HepG2 (cell line): ENCODE results near the gene LAMA1. TPM values are rescaled to one million over a fixed set of nuclear protein-coding genes. Genes with fewer than 3 reads are reported as not detected.

Experiments used
- ATAC-seq: fragments of 200-7000 bp; cut with Tn5 transposase; 3 replicates; pipeline ENCODE4 v1.9.1; 2020; ENCODE audit warnings: mild to moderate bottlenecking, moderate library complexity
- BruUV-seq: library from RNA; stranded (reverse); fragments of 400-500 nt; replicated peaks from 2 replicates; lab custom pipeline; 2021; lab: Mats Ljungman, UMichigan
- CTCF ChIA-PET: fragments of 300-600 bp; formaldehyde crosslinking; extraction: SDS; loops from one replicate; lab custom pipeline; 2021; ENCODE audit warnings: low total read pairs, inconsistent platforms, low intra/inter-chr PET ratio; lab: Yijun Ruan, JAX
- POLR2A ChIA-PET: fragments of 350-600 bp; sonication (Branson Sonifier 250); formaldehyde crosslinking; loops from one replicate; lab custom pipeline; 2020; ENCODE audit warnings: antibody characterized with exemption, inconsistent platforms; lab: Yijun Ruan, JAX
- DNase-seq: peaks from one replicate; pipeline ENCODE4 v3.0.0-alpha.2; 2015; ENCODE audit warnings: low spot score
- FAIRE-seq: peaks from 3 replicates; lab custom pipeline; 2011; peaks lifted over from hg19 to GRCh38; lab: Jason Lieb, UNC
- H2AFZ ChIP-seq: one replicate; pipeline ENCODE4 v1.6.1; 2011; ENCODE audit warnings: low read length, inconsistent platforms
- H3K27ac ChIP-seq: fragments of 300-600 bp; 3 replicates; pipeline ENCODE4 v1.8.0; 2011; ENCODE audit warnings: mixed run types, mild to moderate bottlenecking, mixed read lengths, low read length, inconsistent platforms; ENCODE audit not compliant: insufficient read depth; ENCODE audit errors: extremely low read length
- H3K27me3 ChIP-seq, 2 experiments: fragments of 200-600 bp in 1 of 2; 2 replicates in 1 of 2; 3 replicates in 1 of 2; pipeline versions ENCODE4 v1.6.0 to v1.8.0; 2011; ENCODE audit warnings: low read length in 2 of 2, mild to moderate bottlenecking in 2 of 2, moderate library complexity in 2 of 2, inconsistent platforms in 1 of 2; ENCODE audit not compliant: insufficient read depth in 2 of 2, control insufficient read depth in 1 of 2
- H3K36me3 ChIP-seq, 2 experiments: fragments of 200-600 bp in 1 of 2; replicated peaks in 1 of 2; 2 replicates in 1 of 2; 3 replicates in 1 of 2; pipeline versions ENCODE4 v1.5.1 to v1.8.0; 2011; ENCODE audit warnings: low read length in 2 of 2, inconsistent platforms in 1 of 2; ENCODE audit not compliant: insufficient read depth in 2 of 2, control insufficient read depth in 1 of 2
- H3K4me1 ChIP-seq: 2 replicates; pipeline ENCODE4 v1.5.1; 2012; ENCODE audit warnings: low read length, inconsistent platforms; ENCODE audit not compliant: insufficient read depth
- H3K4me2 ChIP-seq: 2 replicates; pipeline ENCODE4 v1.6.0; 2011; ENCODE audit warnings: low read depth, low read length, inconsistent platforms
- H3K4me3 ChIP-seq, 3 experiments: fragments of 200-600 bp in 1 of 3; sonication (generic), shearing (Covaris generic) in 1 of 3; replicated peaks in 1 of 3; 2 replicates each; pipeline ENCODE4 v1.5.1; 2011 to 2016; ENCODE audit warnings: low read length in 3 of 3, inconsistent platforms in 2 of 3, low read depth in 2 of 3, mild to moderate bottlenecking in 2 of 3, control low read depth in 1 of 3, mixed read lengths in 1 of 3; ENCODE audit not compliant: insufficient read depth in 1 of 3
- H3K79me2 ChIP-seq: one replicate; pipeline ENCODE4 v1.6.1; 2011; ENCODE audit warnings: low read length, inconsistent platforms; ENCODE audit not compliant: insufficient read depth
- H3K9ac ChIP-seq: 2 replicates; pipeline ENCODE4 v1.6.0; 2011; ENCODE audit warnings: mild to moderate bottlenecking, low read depth, low read length, inconsistent platforms; ENCODE audit not compliant: insufficient read depth
- H3K9me3 ChIP-seq: 2 replicates; pipeline ENCODE4 v1.5.1; 2012; ENCODE audit warnings: mild to moderate bottlenecking, low read length
- H4K20me1 ChIP-seq: 2 replicates; pipeline ENCODE4 v1.6.0; 2011; ENCODE audit warnings: inconsistent platforms, mild to moderate bottlenecking, low read length, moderate library complexity; ENCODE audit not compliant: insufficient read depth
- GPBP1L1 ChIP-seq: sonication (generic); formaldehyde crosslinking; IDR thresholded peaks from 2 replicates; pipeline ENCODE4 v1.5.0; 2020; ENCODE audit warnings: mild to moderate bottlenecking, missing genetic modification reagents
- NR2F2 ChIP-seq: IDR thresholded peaks from 2 replicates; pipeline ENCODE4 v1.6.1; 2012; ENCODE audit warnings: low read depth, inconsistent platforms, borderline replicate concordance
- ZNF468 ChIP-seq: sonication (generic); formaldehyde crosslinking; IDR thresholded peaks from 2 replicates; pipeline ENCODE4 v1.8.0; 2022; ENCODE audit warnings: mild to moderate bottlenecking, moderate library complexity, missing genetic modification reagents
- WGBS: methylation state at CpG from one replicate; pipeline ENCODE4 v1.1.6; 2017; ENCODE audit warnings: low lambda C conversion rate; 5-methylcytosine and 5-hydroxymethylcytosine counted together
- in situ Hi-C: cut with HindIII; loops from 2 replicates; pipeline ENCODE4 v1.10.0; 2017; ENCODE audit warnings: low pct_unique_long_range_greater_than_20kb; ENCODE audit not compliant: extremely low pct_ligation_motif_present
- intact Hi-C: fragments of 100-400 bp; cut with micrococcal nuclease; formaldehyde crosslinking; loops from one replicate; pipeline ENCODE4 v1.10.0; 2022; ENCODE audit not compliant: unreplicated experiment
- polyA plus RNA-seq, 8 experiments: library from polyadenylated mRNA; depleted of rRNA in 3 of 8; stranded (reverse) in 7 of 8; unstranded in 1 of 8; fragments of >200 nt; fragmentation: Illumina TruSeq in 4 of 8; extraction: Trizol in 4 of 8; gene quantifications; 2 replicates each; pipeline versions ENCODE4 v1.2.1 to v1.2.3, GENCODE V29; 2011 to 2016; ENCODE audit warnings: low read depth in 4 of 8, missing spikeins in 1 of 8, mixed read lengths in 1 of 8; ENCODE audit not compliant: insufficient read depth in 1 of 8
- total RNA-seq, 5 experiments: library from RNA; depleted of rRNA; stranded (reverse); fragments of >200 nt; fragmentation: Illumina TruSeq; extraction: Trizol; gene quantifications; 2 replicates each; pipeline ENCODE4 v1.2.3, GENCODE V29; 2016; ENCODE audit warnings: low read depth in 1 of 5
- TF ChIP-seq, protein P1 (sequence below): sonication (generic); formaldehyde crosslinking; IDR thresholded peaks from 2 replicates; pipeline ENCODE4 v1.5.1; 2020; ENCODE audit warnings: mild to moderate bottlenecking, missing genetic modification reagents, moderate library complexity

LAMA1 gene
- total and polyA plus RNA-seq, 2 of the 13 experiments (the other 11 are each of a cell fraction or from before 2014, with no cell fraction given): 0.05 to 0.44 TPM

GRCh38 chr18:6947338-6948030, 170.1 kb downstream of the LAMA1 start:
- POLR2A ChIA-PET: no interaction called here

More at GRCh38 chr18:6947338-6948030, 170.1 kb downstream of the LAMA1 start:
- no peak overlapping the region for H3K4me2 ChIP-seq
- H3K36me3 ChIP-seq: no peaks in the 10 kb centered on the region
- no peaks in the 10 kb centered on the region for H3K9me3 ChIP-seq
- no TSS peak for BruUV-seq
- WGBS: 64% methylated on average over 8 of the region's 10 CpGs
- TF ChIP-seq ZNF468 (CRISPR knock-in tag): no peak
- TF ChIP-seq GPBP1L1 (CRISPR knock-in tag): no peak
- TF ChIP-seq, protein P1, sequence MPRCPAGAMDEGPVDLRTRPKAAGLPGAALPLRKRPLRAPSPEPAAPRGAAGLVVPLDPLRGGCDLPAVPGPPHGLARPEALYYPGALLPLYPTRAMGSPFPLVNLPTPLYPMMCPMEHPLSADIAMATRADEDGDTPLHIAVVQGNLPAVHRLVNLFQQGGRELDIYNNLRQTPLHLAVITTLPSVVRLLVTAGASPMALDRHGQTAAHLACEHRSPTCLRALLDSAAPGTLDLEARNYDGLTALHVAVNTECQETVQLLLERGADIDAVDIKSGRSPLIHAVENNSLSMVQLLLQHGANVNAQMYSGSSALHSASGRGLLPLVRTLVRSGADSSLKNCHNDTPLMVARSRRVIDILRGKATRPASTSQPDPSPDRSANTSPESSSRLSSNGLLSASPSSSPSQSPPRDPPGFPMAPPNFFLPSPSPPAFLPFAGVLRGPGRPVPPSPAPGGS (CRISPR knock-in tag): no peak
- no peak for TF ChIP-seq NR2F2
- no peak overlapping the region for H3K9ac ChIP-seq
- H3K27ac ChIP-seq: no peak overlapping the region
- no peak overlapping the region for H3K4me3 ChIP-seq
- FAIRE-seq (no peak), DNase-seq (no peak), ATAC-seq (no peak)
- intact Hi-C loops: no loop called here
- in situ Hi-C loops: no loop called here
- H3K79me2 ChIP-seq: no peaks in the 10 kb centered on the region
- peaks cover 55% of the 10 kb centered on the region for H3K4me1 ChIP-seq
- CTCF ChIA-PET: no interaction called here
- no peaks in the 10 kb centered on the region; a peak in 1 of 5 replicates for H3K27me3 ChIP-seq
- H2AFZ ChIP-seq: no peak overlapping the region
- no peaks in the 10 kb centered on the region for H4K20me1 ChIP-seq
